Loucy (cell line): ENCODE data around the gene IL23R.

Source experiments
- EZH2phosphoT487 ChIP-seq: fragments of 200-600 bp; IDR thresholded peaks from 2 replicates; pipeline ENCODE4 v1.6.1; 2018; ENCODE audit warnings: antibody characterized with exemption, mild to moderate bottlenecking, moderate library complexity, borderline replicate concordance
- TF ChIP-seq, protein P1 (sequence below): fragments of 200-600 bp; sonication (generic); conservative IDR thresholded peaks from 2 replicates; pipeline ENCODE4 v1.5.1; 2014; ENCODE audit warnings: mild to moderate bottlenecking, antibody characterized with exemption, low read length

DNA sequence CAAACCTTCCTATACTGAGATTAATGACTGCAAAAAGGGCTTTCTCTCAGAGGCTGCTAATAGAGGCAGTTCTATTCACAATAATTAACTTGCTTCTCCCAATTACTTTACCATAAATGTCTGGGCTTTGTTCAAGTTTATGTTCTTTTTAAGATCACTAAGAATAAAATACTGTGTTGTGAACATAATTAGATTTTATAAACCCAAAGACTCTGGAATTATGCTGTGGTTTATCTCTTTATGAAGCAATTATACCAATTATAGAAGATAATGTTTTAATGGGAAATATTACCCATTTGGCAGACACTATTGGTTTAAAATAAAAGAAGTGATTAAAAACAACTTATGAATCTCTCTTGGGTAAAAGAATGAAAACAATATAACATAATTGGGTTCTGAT is 97.9 kb downstream of the IL23R start:
- TF ChIP-seq EZH2phosphoT487, result no peak
- TF ChIP-seq, protein P1, sequence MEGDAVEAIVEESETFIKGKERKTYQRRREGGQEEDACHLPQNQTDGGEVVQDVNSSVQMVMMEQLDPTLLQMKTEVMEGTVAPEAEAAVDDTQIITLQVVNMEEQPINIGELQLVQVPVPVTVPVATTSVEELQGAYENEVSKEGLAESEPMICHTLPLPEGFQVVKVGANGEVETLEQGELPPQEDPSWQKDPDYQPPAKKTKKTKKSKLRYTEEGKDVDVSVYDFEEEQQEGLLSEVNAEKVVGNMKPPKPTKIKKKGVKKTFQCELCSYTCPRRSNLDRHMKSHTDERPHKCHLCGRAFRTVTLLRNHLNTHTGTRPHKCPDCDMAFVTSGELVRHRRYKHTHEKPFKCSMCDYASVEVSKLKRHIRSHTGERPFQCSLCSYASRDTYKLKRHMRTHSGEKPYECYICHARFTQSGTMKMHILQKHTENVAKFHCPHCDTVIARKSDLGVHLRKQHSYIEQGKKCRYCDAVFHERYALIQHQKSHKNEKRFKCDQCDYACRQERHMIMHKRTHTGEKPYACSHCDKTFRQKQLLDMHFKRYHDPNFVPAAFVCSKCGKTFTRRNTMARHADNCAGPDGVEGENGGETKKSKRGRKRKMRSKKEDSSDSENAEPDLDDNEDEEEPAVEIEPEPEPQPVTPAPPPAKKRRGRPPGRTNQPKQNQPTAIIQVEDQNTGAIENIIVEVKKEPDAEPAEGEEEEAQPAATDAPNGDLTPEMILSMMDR, result no peak
